ENCODE data around the gene DOK4. TPM values are rescaled to one million over a fixed set of nuclear protein-coding genes. Genes with fewer than 3 reads are reported as not detected.
A peak's percentile ranks its signal among the peaks of the same experiment; 100 is the strongest.
"Not testable (repeated sequence)": the region's sequence is repeated elsewhere in the genome, so short reads cannot be mapped to it uniquely, and the experiment has no call there.

The DOK4 gene
- total RNA-seq, 1 experiment from 2014 or later: 122 TPM

DNA sequence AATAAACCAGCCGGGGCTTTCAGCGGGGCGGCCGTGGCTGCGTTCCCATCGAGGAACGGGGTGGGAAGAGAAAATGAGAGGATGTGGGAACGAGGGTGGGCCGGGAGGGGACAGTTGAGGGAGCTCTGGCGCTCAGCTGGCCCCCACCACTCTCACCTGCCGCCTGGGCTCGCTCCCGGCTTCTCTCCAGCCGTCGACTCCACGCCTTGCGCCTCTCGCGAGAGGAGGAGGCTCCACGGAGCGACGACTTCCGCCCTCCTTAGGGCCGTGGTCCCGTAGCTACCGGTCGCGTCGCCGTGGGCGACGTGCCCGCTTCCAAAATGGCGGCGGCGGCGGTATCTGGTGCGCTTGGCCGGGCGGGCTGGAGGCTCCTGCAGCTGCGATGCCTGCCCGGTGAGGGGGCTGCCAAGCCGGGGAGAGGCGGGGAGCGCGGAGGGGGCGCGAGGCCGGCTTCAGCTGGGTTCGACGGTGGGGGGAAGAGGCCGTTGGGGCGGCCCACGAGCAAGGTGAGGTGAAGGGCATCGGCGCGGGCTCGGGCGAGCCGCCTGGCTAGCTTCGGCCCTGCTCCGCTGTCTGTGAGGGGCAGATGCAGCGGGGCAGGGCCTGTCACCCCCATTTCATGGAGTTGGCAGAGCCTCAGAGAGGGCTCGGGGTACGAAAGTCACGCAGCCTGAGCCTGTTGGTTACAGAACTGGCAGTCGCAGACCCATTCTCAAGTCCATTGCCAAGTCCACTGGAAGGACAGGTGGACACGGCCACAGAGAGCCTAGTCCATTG is 38.9 kb downstream of the DOK4 start, which contains the start of the genes CIAPIN1 and COQ9:
Gene CIAPIN1, minus strand, starts transcription at position 200 of the 777 bp plus-strand sequence. CDS start 6,457 bp downstream, outside the sequence.
Gene COQ9, plus strand, starts transcription at position 294 of the 777 bp plus-strand sequence. Its CDS starts 27 bp downstream, at position 321.
- peak; percentile 92 for DNase-seq (ENCODE audit: low spot score)

DNA sequence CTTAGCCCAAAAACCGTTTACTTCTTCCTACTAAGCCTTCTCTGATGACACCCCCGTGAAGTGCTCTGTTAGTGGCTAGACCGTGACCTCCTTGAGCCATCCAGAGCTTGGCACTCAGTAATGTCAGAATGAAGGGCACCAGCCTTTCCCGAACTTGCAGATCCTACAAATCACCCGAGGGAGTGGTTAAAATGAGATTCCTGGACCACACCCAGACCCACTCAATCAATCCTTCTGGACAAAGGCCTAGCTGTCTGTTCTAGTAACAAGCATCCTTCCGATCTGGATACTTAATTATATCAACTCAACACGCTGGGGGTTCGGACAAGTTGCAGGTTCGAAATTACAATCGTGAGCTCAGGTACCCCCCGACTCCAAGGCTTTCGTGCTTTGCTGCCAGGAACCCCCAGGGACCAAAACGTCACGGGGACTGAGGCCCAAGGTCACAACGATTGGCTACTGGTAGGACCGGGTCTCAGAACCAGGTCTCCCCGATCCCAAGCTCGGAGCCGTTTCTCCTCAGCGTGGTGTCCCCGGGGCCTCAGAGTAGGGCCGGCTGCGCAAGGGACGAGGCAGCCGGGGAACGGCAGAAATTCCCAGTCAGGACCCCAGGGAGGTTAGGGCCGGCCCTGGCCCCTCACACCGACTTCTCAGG is 39.6 kb downstream of the DOK4 start:
- peak; percentile 26 for DNase-seq (ENCODE audit: low spot score)

- no peak for DNase-seq (ENCODE audit: low spot score)
Measured at GRCh38 chr16:57445510-57445909, 40.8 kb downstream of the DOK4 start.

- no peak for DNase-seq (ENCODE audit: low spot score)
Measured at GRCh38 chr16:57444711-57445110, 41.6 kb downstream of the DOK4 start.

- not testable (repeated sequence) for DNase-seq (ENCODE audit: low spot score)
Measured at GRCh38 chr16:57440551-57440950, 45.7 kb downstream of the DOK4 start.

DNA sequence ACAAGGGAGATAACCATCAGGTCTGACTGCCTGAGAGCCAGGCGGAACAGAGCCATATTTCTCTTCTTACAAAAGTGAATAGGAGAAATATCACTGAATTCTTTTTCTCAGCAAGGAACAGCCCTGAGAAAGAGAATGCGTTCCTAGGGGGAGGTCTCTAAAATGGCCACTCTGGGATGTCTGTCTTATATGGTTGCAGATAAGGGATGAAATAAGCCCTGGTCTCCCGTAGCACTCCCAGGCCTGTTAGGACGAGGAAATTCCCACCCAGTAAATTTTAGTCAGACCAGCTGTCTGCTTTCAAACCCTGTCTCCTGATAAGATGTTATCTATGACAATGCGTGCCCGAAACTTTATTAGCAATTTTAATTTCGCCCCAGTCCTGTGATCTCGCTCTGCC is 46.3 kb downstream of the DOK4 start:
- not testable (repeated sequence) for DNase-seq (ENCODE audit: low spot score)

DNA sequence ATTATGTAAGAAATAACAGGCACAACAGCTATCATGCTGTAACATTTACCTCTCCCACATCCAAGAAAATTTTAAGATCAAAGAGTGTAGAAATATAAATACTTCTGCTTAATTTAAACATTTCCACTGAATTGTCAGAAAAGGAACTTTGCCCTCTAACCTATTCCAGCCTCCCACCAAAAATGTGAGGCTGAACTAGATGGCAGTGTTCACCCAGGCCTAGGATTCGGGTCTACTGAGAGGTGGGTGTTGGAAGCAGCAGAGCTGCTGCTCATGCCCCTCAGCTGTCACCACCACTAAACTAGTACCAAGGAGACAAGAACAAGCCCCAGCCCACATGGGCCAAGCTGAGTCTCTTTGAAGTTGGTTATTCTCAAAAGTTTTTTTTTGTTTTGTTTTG is 50.5 kb downstream of the DOK4 start:
- no peak for DNase-seq (ENCODE audit: low spot score)

GRCh38 chr16:57434003-57434402 is 52.3 kb downstream of the DOK4 start:
- DNase-seq (ENCODE audit: low spot score): no peak

- no peak for DNase-seq (ENCODE audit: low spot score)
Measured at GRCh38 chr16:57432989-57433388, 53.3 kb downstream of the DOK4 start.

DNA sequence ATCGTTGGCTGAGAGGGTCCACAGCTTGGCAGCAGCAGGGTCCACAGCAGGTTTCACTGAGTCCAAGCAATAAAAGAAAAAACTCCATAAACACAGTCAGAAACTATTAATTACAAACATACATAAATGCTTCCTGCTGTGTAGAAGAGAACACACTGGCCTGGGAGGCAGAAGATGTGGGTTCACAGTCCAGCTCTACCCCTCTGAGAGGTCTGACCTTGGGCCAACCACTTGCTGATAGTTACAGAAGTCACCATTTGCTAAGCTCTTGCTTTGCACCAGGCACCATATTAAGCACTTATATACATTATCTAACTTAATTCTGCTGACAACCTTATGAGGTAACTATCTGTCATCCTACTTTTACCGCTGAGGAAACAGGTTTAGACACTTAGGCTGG is 53.8 kb downstream of the DOK4 start:
- DNase-seq (ENCODE audit: low spot score): no peak

GRCh38 chr16:57430955-57431354 is 55.3 kb downstream of the DOK4 start:
- no peak for DNase-seq (ENCODE audit: low spot score)

DNA sequence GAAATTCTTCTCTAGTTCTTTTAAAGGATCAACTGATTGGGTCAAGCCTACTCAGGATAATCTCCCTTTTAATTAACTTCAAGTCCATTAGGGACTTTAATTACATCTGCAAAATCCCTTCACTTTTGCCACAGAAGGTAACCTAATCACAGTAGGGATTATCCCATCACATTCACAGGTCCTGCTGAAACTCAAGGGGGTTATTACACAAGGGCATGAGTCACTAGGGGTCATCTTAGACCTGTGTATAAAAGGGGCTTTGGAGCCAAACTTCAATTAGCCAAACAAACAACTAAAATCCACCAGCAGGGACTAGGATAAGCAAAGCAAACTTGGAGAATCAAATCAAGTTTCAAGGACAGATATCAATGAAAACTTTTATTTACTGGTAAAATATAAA is 58.5 kb downstream of the DOK4 start:
- no peak for DNase-seq (ENCODE audit: low spot score)

GRCh38 chr16:57427307-57427706 is 59.0 kb downstream of the DOK4 start:
- no peak for DNase-seq (ENCODE audit: low spot score)

DNA sequence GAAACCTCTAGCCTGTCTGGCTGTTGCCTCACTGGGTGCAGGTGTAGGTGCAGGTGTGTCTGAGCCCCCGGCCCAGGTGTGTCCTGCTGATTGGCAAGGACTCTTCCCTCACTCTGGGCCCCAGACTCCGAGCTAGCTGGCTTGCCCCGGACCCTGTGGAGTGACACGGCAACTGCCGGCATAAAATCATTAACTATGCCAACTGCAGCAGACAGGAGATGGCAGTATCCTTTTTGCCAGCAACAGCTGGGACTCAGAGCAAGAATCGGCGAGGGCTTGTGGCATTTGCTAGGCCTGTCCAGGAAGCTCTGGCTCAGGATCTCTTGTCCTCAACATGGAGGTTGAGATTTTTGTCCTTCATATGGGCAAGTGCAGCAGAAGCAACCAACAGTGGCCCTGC is 59.9 kb downstream of the DOK4 start:
- DNase-seq (ENCODE audit: low spot score): no peak

DNA sequence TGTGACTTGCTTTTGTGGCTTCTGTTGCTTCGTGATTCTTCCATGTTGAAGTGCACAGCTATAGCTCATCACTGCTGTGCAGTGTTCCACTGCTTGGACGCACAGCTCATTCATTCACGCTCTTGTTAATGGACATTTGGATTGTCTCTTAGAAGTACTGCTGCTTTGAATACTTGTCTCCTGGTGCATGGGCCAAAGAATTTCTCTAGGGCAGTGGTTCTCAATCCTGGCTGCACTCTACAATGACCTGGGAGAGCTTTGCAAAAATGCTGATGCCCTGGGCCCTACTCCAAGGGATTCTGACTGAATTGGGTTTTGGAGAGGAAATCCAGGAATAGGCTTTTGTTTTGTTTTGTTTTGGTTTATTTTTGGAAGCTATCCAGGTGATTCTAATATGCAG is 61.7 kb downstream of the DOK4 start:
- no peak for DNase-seq (ENCODE audit: low spot score)

DNA sequence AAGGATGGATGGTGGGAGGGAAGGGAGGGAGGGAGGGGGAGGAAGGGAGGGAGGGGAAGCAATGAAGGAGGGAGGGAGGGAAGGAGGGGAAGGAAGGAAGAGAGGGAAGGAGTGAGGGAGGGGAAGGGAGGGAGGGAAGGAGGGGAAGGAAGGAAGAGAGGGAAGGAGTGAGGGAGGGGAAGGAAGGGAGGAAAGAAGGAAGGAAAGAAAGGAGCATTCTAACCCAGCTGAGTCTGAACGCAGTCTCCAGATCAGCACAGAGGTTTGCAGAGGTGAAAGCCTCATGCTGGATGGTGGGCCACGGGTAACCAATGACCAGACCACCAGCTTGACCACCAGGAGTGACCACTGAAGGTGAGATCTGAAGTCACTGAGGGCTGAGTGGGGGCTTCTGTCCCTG is 63.1 kb downstream of the DOK4 start:
- no peak for DNase-seq (ENCODE audit: low spot score)

GRCh38 chr16:57422026-57422944 is 64.0 kb downstream of the DOK4 start:
- DNase-seq (ENCODE audit: low spot score): peak; percentile 79

Other genes with a start within 250 kb of the DOK4 start
- 6.8 and 10.5 TPM in 2 replicates for gene ARL2BP, start 241.2 kb downstream of the DOK4 start, total RNA-seq (2014; rRNA removed; shearing (Covaris generic))
- 0.13 and 0.16 TPM in 2 replicates for gene PLLP, start 201.8 kb downstream of the DOK4 start, total RNA-seq (2014; rRNA removed; shearing (Covaris generic))
- not detected in 2 replicates for gene CCL22, start 127.7 kb downstream of the DOK4 start, total RNA-seq (2014; rRNA removed; shearing (Covaris generic))
- 0.23 and 0.57 TPM in 2 replicates for gene CX3CL1, start 114.0 kb downstream of the DOK4 start, total RNA-seq (2014; rRNA removed; shearing (Covaris generic))
- not detected in 2 replicates for gene CCL17, start 81.7 kb downstream of the DOK4 start, total RNA-seq (2014; rRNA removed; shearing (Covaris generic))
- 44.3 and 46.4 TPM in 2 replicates for gene CIAPIN1, start 39.1 kb downstream of the DOK4 start, total RNA-seq (2014; rRNA removed; shearing (Covaris generic))
- gene COQ9, start 39.0 kb downstream of the DOK4 start, total RNA-seq (2014; rRNA removed; shearing (Covaris generic)): 54.1 and 65.4 TPM in 2 replicates
- gene POLR2C, start 23.8 kb downstream of the DOK4 start, total RNA-seq (2014; rRNA removed; shearing (Covaris generic)): 151 and 174 TPM in 2 replicates
- gene CCDC102A, start 50.1 kb upstream of the DOK4 start, total RNA-seq (2014; rRNA removed; shearing (Covaris generic)): 7.6 and 7.7 TPM in 2 replicates
- 3.1 and 5.1 TPM in 2 replicates for gene ADGRG5, start 56.1 kb upstream of the DOK4 start, total RNA-seq (2014; rRNA removed; shearing (Covaris generic))
- 138 TPM in 2 replicates for gene ADGRG1, start 142.1 kb upstream of the DOK4 start, total RNA-seq (2014; rRNA removed; shearing (Covaris generic))
- not detected in 2 replicates for gene ADGRG3, start 181.8 kb upstream of the DOK4 start, total RNA-seq (2014; rRNA removed; shearing (Covaris generic))
- gene DRC7, start 208.3 kb upstream of the DOK4 start, total RNA-seq (2014; rRNA removed; shearing (Covaris generic)): not detected in 2 replicates
- 80.2 and 92.7 TPM in 2 replicates for gene KATNB1, start 249.3 kb upstream of the DOK4 start, total RNA-seq (2014; rRNA removed; shearing (Covaris generic))